Measurements from ENCODE around the gene CARD10.

GRCh38 chr22:37518509-37519267 is 527 bp downstream of the CARD10 start:
- TF ChIP-seq POLR2A (IDR thresholded peaks at IDR 0.05; ENCODE audit: low read depth, low read length): no peak
- TF ChIP-seq POLR2AphosphoS5 (IDR thresholded peaks at IDR 0.05; ENCODE audit: low read depth, low read length): no peak
- no peak for TF ChIP-seq TAF1 (IDR thresholded peaks at IDR 0.05; ENCODE audit: borderline replicate concordance, low read depth, low read length)
